ENCODE data around the gene LARGE1. TPM values are rescaled to one million over a fixed set of nuclear protein-coding genes. Genes with fewer than 3 reads are reported as not detected.

Gene LARGE1
- total and polyA plus RNA-seq, 2 of the 13 experiments (the other 11 are each of a cell fraction or from before 2014, with no cell fraction given), result 8.4 to 11.0 TPM

DNA sequence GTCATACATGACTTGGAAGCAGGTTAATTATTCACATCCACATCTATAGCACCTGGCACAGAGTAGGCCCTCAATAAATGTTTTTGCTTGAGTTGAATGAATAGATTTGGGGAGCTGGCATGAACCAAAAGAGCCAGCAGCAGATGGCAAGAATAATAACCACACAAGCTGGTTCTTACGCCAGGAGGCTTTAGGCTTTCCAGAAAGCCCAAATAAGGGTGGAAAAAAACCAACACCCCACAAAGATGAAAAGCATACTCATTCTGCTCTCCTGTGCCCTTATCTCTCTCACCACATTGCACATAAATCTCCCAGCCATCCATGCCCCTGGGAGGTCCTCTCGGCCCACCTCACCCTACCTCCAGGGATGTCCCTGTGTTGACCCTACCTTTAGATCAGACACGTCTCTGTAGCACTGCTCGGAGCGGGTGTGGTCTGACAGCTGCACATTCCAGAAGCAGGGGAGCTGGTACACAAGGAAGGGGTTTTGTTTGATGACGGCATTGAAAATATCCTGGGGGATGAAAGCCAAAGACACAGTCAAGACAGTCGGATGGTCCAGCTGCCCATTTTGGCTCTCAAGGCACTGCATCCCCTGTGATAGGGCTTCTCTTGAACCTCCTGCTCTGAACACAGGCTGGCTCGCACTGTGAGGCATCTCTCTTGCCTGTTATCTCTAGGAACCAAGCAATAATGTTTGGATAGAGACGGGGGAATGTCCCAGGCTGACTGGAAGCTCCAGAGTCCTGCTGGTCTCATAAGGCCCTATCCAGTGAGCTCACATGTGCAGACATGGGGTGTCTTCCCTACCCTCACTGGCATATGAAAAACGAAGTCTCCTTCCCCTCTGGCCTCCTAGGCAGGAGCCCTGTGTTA is 538.5 kb downstream of the LARGE1 start:
- no TSS peak for BruUV-seq (replicated peaks)
- no peak for TF ChIP-seq ZNF672 (CRISPR knock-in tag; IDR thresholded peaks at IDR 0.05)
- TF ChIP-seq, protein P1, sequence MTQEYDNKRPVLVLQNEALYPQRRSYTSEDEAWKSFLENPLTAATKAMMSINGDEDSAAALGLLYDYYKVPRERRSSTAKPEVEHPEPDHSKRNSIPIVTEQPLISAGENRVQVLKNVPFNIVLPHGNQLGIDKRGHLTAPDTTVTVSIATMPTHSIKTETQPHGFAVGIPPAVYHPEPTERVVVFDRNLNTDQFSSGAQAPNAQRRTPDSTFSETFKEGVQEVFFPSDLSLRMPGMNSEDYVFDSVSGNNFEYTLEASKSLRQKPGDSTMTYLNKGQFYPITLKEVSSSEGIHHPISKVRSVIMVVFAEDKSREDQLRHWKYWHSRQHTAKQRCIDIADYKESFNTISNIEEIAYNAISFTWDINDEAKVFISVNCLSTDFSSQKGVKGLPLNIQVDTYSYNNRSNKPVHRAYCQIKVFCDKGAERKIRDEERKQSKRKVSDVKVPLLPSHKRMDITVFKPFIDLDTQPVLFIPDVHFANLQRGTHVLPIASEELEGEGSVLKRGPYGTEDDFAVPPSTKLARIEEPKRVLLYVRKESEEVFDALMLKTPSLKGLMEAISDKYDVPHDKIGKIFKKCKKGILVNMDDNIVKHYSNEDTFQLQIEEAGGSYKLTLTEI (CRISPR knock-in tag; conservative IDR thresholded peaks at IDR 0.05), result no peak
- TF ChIP-seq, protein P2, sequence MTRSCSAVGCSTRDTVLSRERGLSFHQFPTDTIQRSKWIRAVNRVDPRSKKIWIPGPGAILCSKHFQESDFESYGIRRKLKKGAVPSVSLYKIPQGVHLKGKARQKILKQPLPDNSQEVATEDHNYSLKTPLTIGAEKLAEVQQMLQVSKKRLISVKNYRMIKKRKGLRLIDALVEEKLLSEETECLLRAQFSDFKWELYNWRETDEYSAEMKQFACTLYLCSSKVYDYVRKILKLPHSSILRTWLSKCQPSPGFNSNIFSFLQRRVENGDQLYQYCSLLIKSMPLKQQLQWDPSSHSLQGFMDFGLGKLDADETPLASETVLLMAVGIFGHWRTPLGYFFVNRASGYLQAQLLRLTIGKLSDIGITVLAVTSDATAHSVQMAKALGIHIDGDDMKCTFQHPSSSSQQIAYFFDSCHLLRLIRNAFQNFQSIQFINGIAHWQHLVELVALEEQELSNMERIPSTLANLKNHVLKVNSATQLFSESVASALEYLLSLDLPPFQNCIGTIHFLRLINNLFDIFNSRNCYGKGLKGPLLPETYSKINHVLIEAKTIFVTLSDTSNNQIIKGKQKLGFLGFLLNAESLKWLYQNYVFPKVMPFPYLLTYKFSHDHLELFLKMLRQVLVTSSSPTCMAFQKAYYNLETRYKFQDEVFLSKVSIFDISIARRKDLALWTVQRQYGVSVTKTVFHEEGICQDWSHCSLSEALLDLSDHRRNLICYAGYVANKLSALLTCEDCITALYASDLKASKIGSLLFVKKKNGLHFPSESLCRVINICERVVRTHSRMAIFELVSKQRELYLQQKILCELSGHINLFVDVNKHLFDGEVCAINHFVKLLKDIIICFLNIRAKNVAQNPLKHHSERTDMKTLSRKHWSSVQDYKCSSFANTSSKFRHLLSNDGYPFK (CRISPR knock-in tag; IDR thresholded peaks at IDR 0.05; ENCODE audit: borderline replicate concordance), result no peak
- no peak for TF ChIP-seq ZNF562 (CRISPR knock-in tag; IDR thresholded peaks at IDR 0.05; ENCODE audit: borderline replicate concordance)
- TF ChIP-seq HMG20A (CRISPR knock-in tag; IDR thresholded peaks at IDR 0.05; ENCODE audit: borderline replicate concordance), result no peak
- TF ChIP-seq, protein P3, sequence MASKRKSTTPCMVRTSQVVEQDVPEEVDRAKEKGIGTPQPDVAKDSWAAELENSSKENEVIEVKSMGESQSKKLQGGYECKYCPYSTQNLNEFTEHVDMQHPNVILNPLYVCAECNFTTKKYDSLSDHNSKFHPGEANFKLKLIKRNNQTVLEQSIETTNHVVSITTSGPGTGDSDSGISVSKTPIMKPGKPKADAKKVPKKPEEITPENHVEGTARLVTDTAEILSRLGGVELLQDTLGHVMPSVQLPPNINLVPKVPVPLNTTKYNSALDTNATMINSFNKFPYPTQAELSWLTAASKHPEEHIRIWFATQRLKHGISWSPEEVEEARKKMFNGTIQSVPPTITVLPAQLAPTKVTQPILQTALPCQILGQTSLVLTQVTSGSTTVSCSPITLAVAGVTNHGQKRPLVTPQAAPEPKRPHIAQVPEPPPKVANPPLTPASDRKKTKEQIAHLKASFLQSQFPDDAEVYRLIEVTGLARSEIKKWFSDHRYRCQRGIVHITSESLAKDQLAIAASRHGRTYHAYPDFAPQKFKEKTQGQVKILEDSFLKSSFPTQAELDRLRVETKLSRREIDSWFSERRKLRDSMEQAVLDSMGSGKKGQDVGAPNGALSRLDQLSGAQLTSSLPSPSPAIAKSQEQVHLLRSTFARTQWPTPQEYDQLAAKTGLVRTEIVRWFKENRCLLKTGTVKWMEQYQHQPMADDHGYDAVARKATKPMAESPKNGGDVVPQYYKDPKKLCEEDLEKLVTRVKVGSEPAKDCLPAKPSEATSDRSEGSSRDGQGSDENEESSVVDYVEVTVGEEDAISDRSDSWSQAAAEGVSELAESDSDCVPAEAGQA (IDR thresholded peaks at IDR 0.05; ENCODE audit: low read depth), result no peak
- TF ChIP-seq, protein P3 (CRISPR knock-in tag; IDR thresholded peaks at IDR 0.05; ENCODE audit: borderline replicate concordance), result no peak
- TF ChIP-seq ZNF549 (CRISPR knock-in tag; IDR thresholded peaks at IDR 0.05), result no peak
- no peak for TF ChIP-seq ZNF773 (CRISPR knock-in tag; IDR thresholded peaks at IDR 0.05; ENCODE audit: borderline replicate concordance)
- TF ChIP-seq, protein P4, sequence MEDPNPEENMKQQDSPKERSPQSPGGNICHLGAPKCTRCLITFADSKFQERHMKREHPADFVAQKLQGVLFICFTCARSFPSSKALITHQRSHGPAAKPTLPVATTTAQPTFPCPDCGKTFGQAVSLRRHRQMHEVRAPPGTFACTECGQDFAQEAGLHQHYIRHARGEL (CRISPR knock-in tag; IDR thresholded peaks at IDR 0.05), result no peak
- no peak for TF ChIP-seq ZNF20 (CRISPR knock-in tag; IDR thresholded peaks at IDR 0.05)
- TF ChIP-seq NCOA2 (CRISPR knock-in tag; IDR thresholded peaks at IDR 0.05), result no peak
- TF ChIP-seq MEIS1 (CRISPR knock-in tag; IDR thresholded peaks at IDR 0.05; ENCODE audit: borderline replicate concordance), result no peak

More for the DNA sequence above, 538.5 kb downstream of the LARGE1 start:
- no peak overlapping the region for H3K4me3 ChIP-seq (replicated peaks in 1 of 3; ENCODE audit: insufficient read depth in 1 of 3, low read depth in 2 of 3, low read length in 3 of 3)
- ChIA-PET POLR2A (no interaction called here), CTCF (ENCODE audit: low intra/inter-chr PET ratio, low total read pairs) (no interaction called here)
- H3K9me3 ChIP-seq (ENCODE audit: low read length), result no peaks in the 10 kb centered on the region
- H3K27ac ChIP-seq (ENCODE audit: extremely low read length, insufficient read depth, low read length), result no peak overlapping the region
- DNase-seq (ENCODE audit: low spot score) (no peak), ATAC-seq (no peak), FAIRE-seq (no peak)
- intact Hi-C loops (cut with micrococcal nuclease; ENCODE audit: unreplicated experiment) (no loop called here), in situ Hi-C loops (cut with HindIII; ENCODE audit: extremely low pct_ligation_motif_present, low pct_unique_long_range_greater_than_20kb) (no loop called here)
- no peaks in the 10 kb centered on the region for H3K79me2 ChIP-seq (ENCODE audit: insufficient read depth, low read length)
- H3K4me2 ChIP-seq (ENCODE audit: low read depth, low read length), result no peak overlapping the region
- H2AFZ ChIP-seq (ENCODE audit: low read length), result no peak overlapping the region
- no peaks in the 10 kb centered on the region for H3K27me3 ChIP-seq (ENCODE audit: control insufficient read depth in 1 of 2, insufficient read depth in 2 of 2, low read length in 2 of 2)
- peaks cover 1 to 6% of the 10 kb centered on the region in 2 experiments; a peak in 2 of 5 replicates for H3K36me3 ChIP-seq (replicated peaks in 1 of 2; ENCODE audit: control insufficient read depth in 1 of 2, insufficient read depth in 2 of 2, low read length in 2 of 2)
- H4K20me1 ChIP-seq (ENCODE audit: insufficient read depth, low read length), result no peaks in the 10 kb centered on the region
- peaks cover 25% of the 10 kb centered on the region for H3K4me1 ChIP-seq (ENCODE audit: insufficient read depth, low read length)
- WGBS (ENCODE audit: low lambda C conversion rate), result 81% methylated on average over 9 of the region's 10 CpGs
- H3K9ac ChIP-seq (ENCODE audit: insufficient read depth, low read depth, low read length), result no peak overlapping the region
